ENCODE data around the gene VWF.

Gene VWF

DNA sequence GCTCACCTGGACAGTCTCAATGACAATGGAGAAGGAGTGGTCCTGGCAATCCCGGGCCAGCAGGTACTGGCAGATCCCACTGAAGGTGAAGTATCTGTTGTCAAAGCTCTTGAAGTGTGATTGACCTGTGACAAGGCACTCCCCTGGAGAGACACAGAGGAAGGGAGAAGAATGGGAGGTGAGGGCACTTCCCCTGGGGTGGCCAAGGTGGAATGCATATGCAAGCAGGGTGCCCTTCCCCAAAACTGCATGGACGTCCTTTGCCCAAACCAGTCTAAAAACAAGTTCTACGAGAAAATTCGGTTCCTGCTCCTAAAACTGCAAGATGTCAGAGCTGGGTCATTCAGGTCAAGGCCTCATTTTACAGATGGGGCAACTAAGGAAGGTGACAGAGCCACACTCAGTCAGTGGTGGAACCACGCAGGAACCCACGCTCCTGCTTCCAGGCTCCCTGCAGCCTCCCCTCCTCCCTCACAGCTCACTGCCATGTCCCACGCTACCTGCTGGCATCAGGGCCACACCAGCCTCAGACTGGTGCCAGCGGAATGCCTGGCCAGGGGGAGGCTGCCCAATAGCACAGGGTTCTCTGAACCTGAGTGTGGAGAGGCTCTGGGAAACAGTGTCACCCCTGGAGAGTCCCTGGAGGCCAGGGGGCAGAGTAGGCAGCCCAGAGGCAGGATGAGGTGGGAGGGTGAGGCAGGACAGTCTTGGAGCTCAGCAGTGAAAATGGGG, 59.2 kb downstream of the VWF start:
- DNase-seq: peak in 1 of 10 donors; percentile 70
- intact Hi-C loops (cut with DNase I): no loop called here

DNA sequence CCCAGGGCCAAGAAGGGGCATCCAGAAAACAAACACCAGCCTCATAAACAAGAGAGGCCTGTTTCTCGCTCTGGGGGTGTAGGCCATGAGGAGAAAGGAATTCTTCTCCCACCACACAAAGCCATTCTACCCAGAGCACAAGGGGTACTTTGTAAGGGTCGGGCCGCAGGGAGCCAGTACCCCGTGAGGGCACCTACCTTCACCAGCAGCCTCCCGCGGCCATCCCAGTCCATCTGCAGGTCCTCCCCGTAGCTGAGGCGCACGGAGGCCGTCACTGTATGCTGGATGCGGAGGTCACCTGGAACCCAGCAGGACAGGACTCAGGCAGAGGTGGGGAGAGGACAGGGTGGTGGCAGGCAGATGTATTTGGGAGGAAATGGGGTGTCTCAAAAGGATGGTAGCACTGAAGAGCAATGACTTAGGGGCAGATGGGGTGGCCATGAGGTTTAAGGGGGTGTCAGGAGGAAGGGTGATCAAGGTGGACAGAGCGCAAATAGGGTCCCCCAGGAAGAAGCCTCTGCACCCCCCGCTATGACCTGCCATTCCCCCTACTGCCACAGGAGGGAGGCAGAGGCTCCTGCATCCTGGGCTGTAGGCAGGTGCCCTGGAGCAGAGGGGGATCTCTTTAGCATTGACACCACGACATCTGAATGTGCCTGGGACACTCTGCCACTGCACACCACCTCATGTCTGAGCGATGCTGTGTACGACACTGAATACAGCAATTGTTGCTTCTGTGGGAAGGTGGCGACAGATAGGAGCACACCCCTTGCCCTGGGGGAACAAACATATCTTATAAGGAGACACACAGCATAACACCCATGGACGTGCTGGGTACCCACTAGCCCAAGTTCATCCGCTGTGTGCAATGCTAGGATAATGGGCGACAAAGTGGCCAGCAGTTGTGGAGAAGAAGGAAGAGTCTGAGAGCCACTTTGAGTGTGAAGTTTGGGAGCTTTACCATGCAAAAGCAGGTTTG, 61.4 kb downstream of the VWF start:
- peak in 9 of 10 donors; percentile 29 to 94 (median 68) for DNase-seq
- intact Hi-C loops (cut with DNase I): loop anchor here (2.0 to 5.0 kb wide), 2 partner anchors 134 to 222 kb away; no protein-coding TSS in a partner anchor

DNA sequence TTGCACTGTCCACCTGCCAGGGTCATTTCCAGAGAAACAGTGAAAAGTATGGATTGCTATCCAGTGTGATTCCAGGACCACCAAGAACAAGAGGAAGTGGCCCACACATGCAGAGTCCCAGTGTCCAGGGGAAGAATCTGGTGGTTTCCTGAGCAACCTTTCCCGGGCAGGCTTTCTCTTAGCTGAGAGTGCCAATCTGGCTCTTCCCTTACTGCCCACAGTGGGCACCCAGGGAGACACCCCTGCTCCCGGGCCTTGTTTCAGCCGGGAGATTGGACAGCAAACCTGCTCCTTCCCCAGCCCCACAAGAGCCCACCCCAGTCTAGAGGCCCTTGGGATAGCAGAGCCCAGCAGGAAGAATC, 62.1 kb downstream of the VWF start:
- DNase-seq: no peak
- intact Hi-C loops (cut with DNase I): loop anchor here (2.0 to 5.0 kb wide), 2 partner anchors 135 to 222 kb away; no protein-coding TSS in a partner anchor

GRCh38 chr12:6061660-6062059, 62.8 kb downstream of the VWF start:
- DNase-seq: no peak
- intact Hi-C loops (cut with DNase I): loop anchor here (2.0 to 5.0 kb wide), 2 partner anchors 136 to 223 kb away; no protein-coding TSS in a partner anchor

GRCh38 chr12:6059860-6060565, 64.5 kb downstream of the VWF start:
- intact Hi-C loops (cut with DNase I): loop anchor here (5.0 kb wide), 1 partner anchor 137 kb away; no protein-coding TSS in a partner anchor
- DNase-seq: no peak

DNA sequence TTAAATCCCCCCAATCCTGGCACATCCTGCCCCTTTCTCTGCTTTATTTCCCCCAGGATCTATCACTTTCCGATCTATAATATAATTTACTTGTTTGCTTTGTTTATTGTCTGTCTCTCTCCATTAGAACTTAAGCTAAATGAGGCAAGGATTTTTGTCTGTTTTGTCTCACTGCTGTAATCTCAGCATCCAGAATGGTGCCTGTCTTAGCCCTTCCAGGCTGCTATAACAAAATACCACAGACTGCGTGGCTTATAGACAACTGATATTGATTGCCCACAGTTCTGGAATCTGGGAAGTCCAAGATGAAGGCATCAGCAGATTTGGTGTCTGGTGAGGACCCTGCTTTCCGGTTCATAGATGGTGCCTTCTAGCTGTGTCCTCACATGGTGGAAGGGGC, 65.2 kb downstream of the VWF start:
- intact Hi-C loops (cut with DNase I): no loop called here
- DNase-seq: no peak

DNA sequence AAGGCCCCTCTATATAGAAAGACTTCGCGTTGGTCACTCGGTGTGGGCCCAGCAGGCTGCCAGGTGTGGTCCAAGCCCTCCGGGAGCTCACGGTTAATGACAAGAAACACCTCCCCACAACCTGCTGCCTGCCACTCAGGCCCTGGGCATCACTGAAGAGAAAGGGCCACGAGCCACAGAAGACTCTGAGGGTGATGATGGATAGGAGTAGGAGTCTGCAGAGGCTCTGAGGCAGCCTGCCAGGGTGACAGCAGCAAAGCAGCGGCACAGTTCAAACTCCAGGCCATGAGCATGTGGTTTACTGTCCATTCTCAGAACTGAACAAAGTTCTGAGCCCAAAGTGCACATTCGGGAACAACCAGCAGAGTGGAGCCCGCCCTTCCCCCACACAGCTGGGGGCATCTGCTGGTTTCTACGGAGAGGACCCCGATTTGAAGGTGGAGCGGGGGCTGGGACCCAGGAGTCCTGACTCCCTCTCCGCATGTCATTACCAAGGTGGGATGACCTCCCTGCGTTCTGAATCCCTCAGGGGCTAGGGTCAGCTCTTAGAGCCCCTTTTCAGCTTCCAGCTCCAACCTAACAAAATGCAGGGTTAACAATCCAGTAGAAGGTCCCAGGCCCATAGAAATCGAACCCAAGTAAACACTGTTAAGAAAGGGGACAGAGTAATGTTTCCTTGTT, 65.8 kb downstream of the VWF start:
- intact Hi-C loops (cut with DNase I): no loop called here
- DNase-seq: no peak

DNA sequence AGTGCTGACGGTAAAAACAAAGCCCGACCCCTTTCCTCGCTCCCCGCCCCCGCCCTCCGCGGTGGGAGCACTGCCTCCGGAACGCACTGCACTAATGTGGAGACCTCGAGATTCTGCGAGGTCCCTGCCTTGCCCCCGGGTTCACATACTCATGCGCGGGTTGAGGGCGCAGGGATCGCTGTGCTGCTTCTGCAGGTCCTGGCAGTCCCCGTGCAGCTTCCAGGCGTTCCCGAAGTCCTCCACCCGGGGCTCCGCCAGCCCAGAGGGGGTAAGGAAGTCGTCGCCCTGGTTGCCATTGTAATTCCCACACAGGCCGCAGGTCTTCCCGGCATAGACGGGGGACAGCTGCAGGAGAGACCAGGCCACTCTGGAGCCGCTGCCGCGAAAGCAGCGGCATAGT, 66.8 kb downstream of the VWF start:
- intact Hi-C loops (cut with DNase I): no loop called here
- no peak for DNase-seq

DNA sequence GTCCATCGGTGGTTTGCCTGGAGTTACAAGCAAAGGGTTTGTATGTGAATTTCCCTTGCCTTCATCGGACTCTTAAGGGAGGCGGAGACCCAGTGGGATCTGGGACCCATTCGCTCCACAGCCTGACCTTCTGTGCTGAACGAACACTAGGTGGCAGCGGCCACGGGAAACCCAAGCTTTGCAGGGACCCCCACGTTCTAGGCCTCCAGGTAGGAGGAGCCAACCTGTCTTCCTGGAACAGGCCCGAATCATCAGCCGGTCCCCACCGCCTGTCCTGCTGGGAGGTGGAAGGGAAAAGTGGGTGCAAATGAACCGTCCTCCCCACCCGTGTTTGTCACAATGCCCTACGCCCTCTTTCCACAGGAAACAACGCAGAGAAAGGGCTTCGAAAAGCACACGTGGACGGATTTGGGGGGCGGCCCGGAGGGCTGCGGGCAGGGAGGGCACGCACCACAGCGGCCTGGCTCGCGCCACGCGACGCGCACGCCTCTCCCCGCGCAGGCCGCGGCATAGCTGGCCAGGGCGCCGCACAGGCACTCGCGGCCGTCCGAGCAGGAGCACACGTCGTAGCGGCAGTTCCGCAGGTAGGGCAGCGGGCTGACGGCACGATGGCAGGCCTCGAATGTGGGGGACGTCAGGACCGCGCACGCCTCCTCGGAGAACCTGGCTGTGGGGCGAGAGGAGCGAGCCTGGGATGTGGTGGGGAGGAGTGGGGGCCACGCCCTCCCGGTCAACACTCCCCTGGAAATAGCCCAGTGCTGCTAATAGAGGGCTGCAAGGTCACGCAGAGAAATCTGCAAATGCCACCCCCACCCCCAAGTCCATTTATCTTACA, 67.8 kb downstream of the VWF start:
- intact Hi-C loops (cut with DNase I): no loop called here
- peak in 1 of 10 donors; percentile 39 for DNase-seq

- intact Hi-C loops (cut with DNase I): no loop called here
- DNase-seq: peak in 1 of 10 donors; percentile 21
Measured at GRCh38 chr12:6053541-6053940, 70.9 kb downstream of the VWF start.

DNA sequence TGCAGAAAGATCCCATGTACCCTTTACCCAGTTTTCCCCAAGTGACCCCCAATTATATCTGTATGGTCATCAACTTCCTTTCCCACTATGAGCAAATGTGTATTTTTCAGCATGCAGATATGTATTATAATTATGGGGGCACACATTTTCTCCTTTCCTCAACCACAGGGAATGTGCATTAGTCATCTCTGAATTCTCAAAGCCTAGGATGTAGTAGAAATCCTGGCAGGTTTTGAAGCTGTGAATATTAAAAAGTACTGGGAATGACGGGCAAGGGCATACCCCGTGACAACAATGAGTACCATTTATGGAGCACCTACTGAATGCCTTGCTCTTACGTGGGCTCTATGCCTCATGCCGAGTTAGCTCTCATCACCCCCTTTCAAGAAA, 71.5 kb downstream of the VWF start:
- no peak for DNase-seq
- intact Hi-C loops (cut with DNase I): no loop called here

DNA sequence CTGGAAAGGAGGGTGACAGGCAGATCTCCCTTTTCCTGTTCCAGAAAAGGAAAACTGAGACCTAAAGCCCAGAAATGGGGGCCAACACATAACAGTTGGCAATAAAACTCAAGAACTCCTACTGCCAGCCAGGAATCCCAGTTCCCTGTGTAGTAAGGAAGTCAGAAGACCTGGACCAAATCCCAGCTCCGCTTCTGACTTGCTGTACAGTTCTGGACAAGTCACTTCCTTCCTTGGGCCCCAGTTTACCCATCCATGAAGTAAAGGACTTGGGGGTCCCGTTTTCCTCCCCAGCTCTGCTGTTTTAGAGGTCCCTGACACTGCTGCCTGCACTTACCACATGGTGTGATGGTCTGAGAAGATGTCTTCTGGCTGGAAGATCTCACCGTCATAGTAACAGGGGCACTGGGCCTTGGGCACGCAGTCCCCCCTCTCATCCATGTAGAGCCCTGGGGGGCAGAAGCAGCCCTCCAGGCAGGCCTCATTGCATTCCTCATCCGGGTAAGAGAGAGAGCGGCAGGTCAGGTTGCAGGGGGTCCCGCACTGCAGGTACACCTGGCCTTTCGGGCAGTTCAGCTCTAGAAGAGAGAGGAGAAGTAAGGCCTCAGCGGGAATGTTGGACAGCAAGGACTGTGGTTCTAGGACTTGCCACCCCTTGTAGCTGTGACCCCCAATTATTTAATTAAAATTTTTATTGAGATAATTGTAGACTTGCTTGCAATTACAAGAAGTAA, 72.1 kb downstream of the VWF start:
- intact Hi-C loops (cut with DNase I): no loop called here
- DNase-seq: peak in 1 of 10 donors; percentile 49

- intact Hi-C loops (cut with DNase I): no loop called here
Measured at GRCh38 chr12:6049992-6050391, 74.5 kb downstream of the VWF start.

GRCh38 chr12:6049587-6049986, 74.9 kb downstream of the VWF start:
- no peak for DNase-seq
- intact Hi-C loops (cut with DNase I): no loop called here

More at GRCh38 chr12:6049992-6050391, 74.5 kb downstream of the VWF start:
- DNase-seq: peak in 1 of 10 donors; percentile 45

- intact Hi-C loops (cut with DNase I): no loop called here
- no peak for DNase-seq
Measured at GRCh38 chr12:6047249-6048237, 76.9 kb downstream of the VWF start.

GRCh38 chr12:6046511-6047180, 77.8 kb downstream of the VWF start:
- intact Hi-C loops (cut with DNase I): no loop called here
- no peak for DNase-seq

DNA sequence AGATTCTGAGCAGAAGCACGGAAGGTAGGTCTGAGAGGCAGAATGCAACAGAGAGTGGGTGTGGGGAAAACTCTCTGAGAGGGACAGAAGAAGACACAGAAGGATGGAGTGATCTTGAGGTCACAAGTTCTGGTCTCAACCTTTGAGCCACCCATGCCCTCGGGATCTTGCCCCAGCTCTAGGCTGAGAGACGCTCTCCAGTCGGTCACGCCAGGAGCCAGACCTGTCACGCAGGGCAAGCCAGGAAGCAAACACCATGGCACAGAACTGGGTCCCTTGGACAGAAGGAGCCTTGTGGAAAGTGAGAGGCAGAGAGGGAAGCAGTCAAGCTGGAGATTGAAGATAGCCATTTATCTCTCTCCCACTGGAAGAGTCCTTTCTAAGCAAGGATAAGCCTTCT, 79.0 kb downstream of the VWF start:
- DNase-seq: no peak
- intact Hi-C loops (cut with DNase I): no loop called here
